ENCODE measurements around the gene SHPK. TPM values are rescaled to one million over a fixed set of nuclear protein-coding genes. Genes with fewer than 3 reads are reported as not detected.

The SHPK gene
- total RNA-seq, 1 donor from 2014 or later: 7.8 TPM

DNA sequence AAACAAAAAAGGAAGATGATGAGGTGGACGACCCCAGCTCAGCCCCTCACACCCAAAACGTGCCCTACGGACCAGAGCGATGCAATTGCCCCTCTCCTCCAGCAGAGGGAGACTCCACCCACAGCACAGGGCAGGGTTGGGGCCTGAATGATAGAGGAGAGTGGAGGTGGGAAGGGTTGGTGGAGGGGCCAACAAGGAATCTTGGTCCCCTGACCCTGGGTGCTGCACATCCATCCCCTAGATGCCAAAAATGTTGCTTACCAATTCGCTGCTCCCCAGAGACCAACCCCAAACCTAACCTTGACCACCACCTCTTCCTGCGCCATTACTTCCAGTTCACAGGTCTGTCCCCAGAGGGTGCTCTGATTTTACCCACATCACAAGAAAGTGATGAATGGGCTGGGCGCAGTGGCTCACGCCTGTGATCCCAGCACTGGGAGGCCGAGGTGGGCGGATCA lies 47.0 kb upstream of the SHPK start:
- TF ChIP-seq, protein P1, sequence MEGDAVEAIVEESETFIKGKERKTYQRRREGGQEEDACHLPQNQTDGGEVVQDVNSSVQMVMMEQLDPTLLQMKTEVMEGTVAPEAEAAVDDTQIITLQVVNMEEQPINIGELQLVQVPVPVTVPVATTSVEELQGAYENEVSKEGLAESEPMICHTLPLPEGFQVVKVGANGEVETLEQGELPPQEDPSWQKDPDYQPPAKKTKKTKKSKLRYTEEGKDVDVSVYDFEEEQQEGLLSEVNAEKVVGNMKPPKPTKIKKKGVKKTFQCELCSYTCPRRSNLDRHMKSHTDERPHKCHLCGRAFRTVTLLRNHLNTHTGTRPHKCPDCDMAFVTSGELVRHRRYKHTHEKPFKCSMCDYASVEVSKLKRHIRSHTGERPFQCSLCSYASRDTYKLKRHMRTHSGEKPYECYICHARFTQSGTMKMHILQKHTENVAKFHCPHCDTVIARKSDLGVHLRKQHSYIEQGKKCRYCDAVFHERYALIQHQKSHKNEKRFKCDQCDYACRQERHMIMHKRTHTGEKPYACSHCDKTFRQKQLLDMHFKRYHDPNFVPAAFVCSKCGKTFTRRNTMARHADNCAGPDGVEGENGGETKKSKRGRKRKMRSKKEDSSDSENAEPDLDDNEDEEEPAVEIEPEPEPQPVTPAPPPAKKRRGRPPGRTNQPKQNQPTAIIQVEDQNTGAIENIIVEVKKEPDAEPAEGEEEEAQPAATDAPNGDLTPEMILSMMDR (IDR thresholded peaks at IDR 0.05; ENCODE audit: insufficient read depth, low read depth, low read length): peak; percentile 79
- no peak for TF ChIP-seq EZH2 (IDR thresholded peaks at IDR 0.05; ENCODE audit: insufficient read depth, low read length)

DNA sequence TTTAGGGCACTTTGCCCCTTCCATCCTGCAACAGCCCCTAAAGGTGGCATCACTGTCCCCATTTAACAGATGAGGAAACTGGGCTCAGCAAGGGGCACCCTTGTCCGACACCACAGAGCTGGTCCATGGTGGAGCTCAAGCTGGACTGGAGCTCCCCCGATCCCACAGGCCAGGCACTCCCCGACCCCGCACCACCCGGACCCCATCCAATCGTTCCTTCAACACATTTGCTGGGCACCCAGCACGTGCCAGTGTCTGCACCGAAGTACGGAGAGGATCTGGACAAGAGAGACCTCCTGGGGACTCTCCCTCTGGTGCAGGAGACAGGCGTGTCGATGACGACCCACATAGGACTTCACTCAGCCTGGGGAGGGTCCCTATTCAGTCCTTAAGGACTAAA lies 46.0 kb upstream of the SHPK start:
- Histone ChIP-seq H3K79me2 (ENCODE audit: insufficient read depth, low read length) (no peaks in the 10 kb centered on the region), H3K27me3 (ENCODE audit: insufficient read depth, low read length) (peaks cover 15% of the 10 kb centered on the region), H3K9ac (ENCODE audit: low read length) (no peak overlapping the region), H3K9me3 (ENCODE audit: insufficient read depth, low read depth, low read length) (no peaks in the 10 kb centered on the region), H2AFZ (ENCODE audit: low read depth, low read length) (no peak overlapping the region), H3K4me3 (ENCODE audit: insufficient read depth, low read depth, low read length) (no peak overlapping the region), H3K36me3 (ENCODE audit: insufficient read depth, low read length) (no peaks in the 10 kb centered on the region), H3K4me2 (ENCODE audit: low read length) (no peak overlapping the region), H3K27ac (ENCODE audit: low read depth, low read length) (no peak overlapping the region), H3K4me1 (ENCODE audit: insufficient read depth, low read length) (peaks cover 10% of the 10 kb centered on the region), H4K20me1 (ENCODE audit: insufficient read depth, low read length) (no peaks in the 10 kb centered on the region)
- Mint-ChIP-seq H3K9me3 (ENCODE audit: unreplicated experiment) (no peaks in the 10 kb centered on the region), H3K27me3 (ENCODE audit: low read depth, unreplicated experiment) (peaks cover 11% of the 10 kb centered on the region), H3K4me3 (ENCODE audit: unreplicated experiment) (no peak overlapping the region), H3K36me3 (ENCODE audit: low read depth, unreplicated experiment) (peaks cover 4% of the 10 kb centered on the region), H3K27ac (ENCODE audit: unreplicated experiment) (no peak overlapping the region), H3K4me1 (ENCODE audit: low read depth, unreplicated experiment) (peaks cover 11% of the 10 kb centered on the region)
- TF ChIP-seq EZH2 (IDR thresholded peaks at IDR 0.05; ENCODE audit: insufficient read depth, low read length): no peak
- TF ChIP-seq, protein P1 (IDR thresholded peaks at IDR 0.05; ENCODE audit: insufficient read depth, low read depth, low read length): no peak
- FAIRE-seq (no peak), DNase-seq (ENCODE audit: low read depth) (no peak)

More for the DNA sequence above, 47.0 kb upstream of the SHPK start:
- Histone ChIP-seq H3K36me3 (ENCODE audit: insufficient read depth, low read length) (no peaks in the 10 kb centered on the region), H4K20me1 (ENCODE audit: insufficient read depth, low read length) (no peaks in the 10 kb centered on the region), H3K4me1 (ENCODE audit: insufficient read depth, low read length) (peaks cover 8% of the 10 kb centered on the region), H3K27me3 (ENCODE audit: insufficient read depth, low read length) (peaks cover 17% of the 10 kb centered on the region), H3K9ac (ENCODE audit: low read length) (no peak overlapping the region), H3K9me3 (ENCODE audit: insufficient read depth, low read depth, low read length) (no peaks in the 10 kb centered on the region), H2AFZ (ENCODE audit: low read depth, low read length) (no peak overlapping the region), H3K27ac (ENCODE audit: low read depth, low read length) (no peak overlapping the region), H3K79me2 (ENCODE audit: insufficient read depth, low read length) (no peaks in the 10 kb centered on the region), H3K4me2 (ENCODE audit: low read length) (no peak overlapping the region), H3K4me3 (ENCODE audit: insufficient read depth, low read depth, low read length) (no peak overlapping the region)
- Mint-ChIP-seq H3K27me3 (ENCODE audit: low read depth, unreplicated experiment) (peaks cover 11% of the 10 kb centered on the region), H3K27ac (ENCODE audit: unreplicated experiment) (no peak overlapping the region), H3K4me1 (ENCODE audit: low read depth, unreplicated experiment) (peaks cover 5% of the 10 kb centered on the region), H3K9me3 (ENCODE audit: unreplicated experiment) (no peaks in the 10 kb centered on the region), H3K4me3 (ENCODE audit: unreplicated experiment) (no peak overlapping the region), H3K36me3 (ENCODE audit: low read depth, unreplicated experiment) (peaks cover 2% of the 10 kb centered on the region)
- no peak for DNase-seq (ENCODE audit: low read depth)
- FAIRE-seq: no peak

DNA sequence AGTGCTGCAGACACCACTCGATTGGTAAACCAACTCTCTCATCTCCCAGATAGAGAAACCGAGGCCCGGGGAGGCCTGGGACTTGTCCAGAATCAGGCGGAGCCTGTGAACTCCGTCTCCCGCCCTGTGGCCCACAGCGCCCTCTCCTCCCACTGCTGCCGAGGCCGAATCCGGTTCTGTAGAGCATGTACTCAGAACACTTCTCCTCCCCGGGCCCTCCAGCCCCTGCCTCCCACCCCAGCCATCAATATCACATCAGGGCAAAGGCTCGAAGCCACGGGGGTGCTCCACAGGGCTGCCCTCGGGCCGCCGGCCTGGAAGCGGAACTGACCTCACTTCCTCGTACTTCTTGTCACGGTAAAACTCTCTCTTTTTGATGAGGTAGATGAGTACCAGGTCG lies 45.5 kb upstream of the SHPK start:
- DNase-seq (ENCODE audit: low read depth): no peak
- TF ChIP-seq, protein P1 (IDR thresholded peaks at IDR 0.05; ENCODE audit: insufficient read depth, low read depth, low read length): no peak
- TF ChIP-seq EZH2 (IDR thresholded peaks at IDR 0.05; ENCODE audit: insufficient read depth, low read length): no peak
- H3K79me2 ChIP-seq (ENCODE audit: insufficient read depth, low read length): no peaks in the 10 kb centered on the region

More for the DNA sequence above, 45.5 kb upstream of the SHPK start:
- Histone ChIP-seq H3K4me3 (ENCODE audit: insufficient read depth, low read depth, low read length) (no peak overlapping the region), H3K27me3 (ENCODE audit: insufficient read depth, low read length) (peaks cover 15% of the 10 kb centered on the region), H3K36me3 (ENCODE audit: insufficient read depth, low read length) (no peaks in the 10 kb centered on the region), H3K9ac (ENCODE audit: low read length) (no peak overlapping the region), H4K20me1 (ENCODE audit: insufficient read depth, low read length) (no peaks in the 10 kb centered on the region), H2AFZ (ENCODE audit: low read depth, low read length) (no peak overlapping the region), H3K4me1 (ENCODE audit: insufficient read depth, low read length) (peaks cover 10% of the 10 kb centered on the region), H3K27ac (ENCODE audit: low read depth, low read length) (no peak overlapping the region), H3K9me3 (ENCODE audit: insufficient read depth, low read depth, low read length) (no peaks in the 10 kb centered on the region), H3K4me2 (ENCODE audit: low read length) (no peak overlapping the region)
- Mint-ChIP-seq H3K4me3 (ENCODE audit: unreplicated experiment) (no peak overlapping the region), H3K27me3 (ENCODE audit: low read depth, unreplicated experiment) (peaks cover 13% of the 10 kb centered on the region), H3K27ac (ENCODE audit: unreplicated experiment) (no peak overlapping the region), H3K9me3 (ENCODE audit: unreplicated experiment) (no peaks in the 10 kb centered on the region), H3K36me3 (ENCODE audit: low read depth, unreplicated experiment) (peaks cover 4% of the 10 kb centered on the region), H3K4me1 (ENCODE audit: low read depth, unreplicated experiment) (peaks cover 11% of the 10 kb centered on the region)
- FAIRE-seq: no peak

Data from astrocyte (in vitro differentiated cells and primary cell).